Measurements from ENCODE around the gene MYO5A.
"Not testable (repeated sequence)": the region's sequence is repeated elsewhere in the genome, so short reads cannot be mapped to it uniquely, and the experiment has no call there.

MYO5A gene

DNA sequence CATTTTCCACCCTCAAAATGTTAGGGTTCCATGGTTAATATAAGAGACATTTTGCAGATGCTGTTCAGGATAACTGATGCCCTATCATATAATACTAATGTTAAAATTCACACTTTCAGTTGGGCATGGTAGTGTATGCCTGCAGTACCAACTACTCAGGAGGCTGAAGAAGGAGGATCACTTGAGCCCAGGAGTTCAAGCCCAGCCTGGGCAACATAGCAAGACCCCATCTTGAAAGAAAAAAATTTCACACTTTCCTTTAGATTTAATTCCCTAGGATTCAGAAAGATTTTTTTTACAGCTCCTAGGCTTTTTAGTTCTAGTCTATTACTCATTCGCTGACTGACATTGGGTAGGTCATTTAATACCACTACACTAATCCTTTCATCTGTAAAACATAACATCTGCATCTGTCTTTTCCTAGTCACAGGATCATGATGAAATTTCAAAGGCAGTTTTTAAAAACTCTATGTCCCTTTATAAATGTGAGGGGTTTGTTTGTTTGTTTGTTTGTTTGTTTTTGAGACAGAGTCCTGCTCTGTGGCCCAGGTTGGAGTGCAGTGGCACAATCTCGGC is 103.7 kb downstream of the MYO5A start:
- DNase-seq (ENCODE audit: insufficient read length, low spot score) (no peak), FAIRE-seq (no peak)

DNA sequence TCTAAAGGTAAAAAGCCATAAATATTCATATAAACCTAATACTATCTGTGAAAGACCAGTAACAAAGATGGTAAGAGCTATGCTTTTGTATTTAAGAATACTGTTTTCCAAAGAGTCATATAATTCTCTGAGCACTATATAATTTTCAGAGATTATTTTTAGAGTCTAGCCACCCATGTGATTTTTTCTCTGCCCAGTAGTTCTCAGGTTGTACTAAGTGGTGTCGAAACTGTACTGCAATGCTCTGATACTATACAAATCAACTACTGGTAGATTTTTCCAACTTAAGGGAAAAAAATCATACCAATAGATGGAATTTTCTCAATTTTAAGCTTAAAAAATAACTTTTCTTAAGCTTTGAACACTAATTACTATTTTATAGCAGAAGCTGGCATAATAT is 104.8 kb downstream of the MYO5A start:
- no peak for FAIRE-seq
- DNase-seq (ENCODE audit: insufficient read length, low spot score), result no peak

DNA sequence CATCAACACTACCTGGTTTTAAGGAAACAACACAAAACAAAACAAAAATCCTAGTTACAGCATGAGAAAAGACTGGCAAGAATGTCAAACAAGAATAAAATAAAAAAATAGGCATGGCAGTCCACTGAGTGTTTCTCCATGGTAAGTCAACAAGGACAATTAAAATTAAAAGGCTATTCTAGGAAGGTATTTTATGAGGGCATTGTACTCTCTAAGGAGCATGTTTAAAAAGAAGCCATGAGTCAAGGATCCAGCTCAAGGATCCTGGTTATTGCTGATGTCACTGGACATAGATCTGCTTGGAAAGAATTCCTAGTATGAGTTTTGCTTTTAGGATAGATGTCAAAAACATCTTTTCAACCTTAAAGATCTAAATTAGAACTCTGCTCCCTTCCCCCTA is 106.7 kb downstream of the MYO5A start:
- FAIRE-seq, result no peak
- no peak for DNase-seq (ENCODE audit: insufficient read length, low spot score)

DNA sequence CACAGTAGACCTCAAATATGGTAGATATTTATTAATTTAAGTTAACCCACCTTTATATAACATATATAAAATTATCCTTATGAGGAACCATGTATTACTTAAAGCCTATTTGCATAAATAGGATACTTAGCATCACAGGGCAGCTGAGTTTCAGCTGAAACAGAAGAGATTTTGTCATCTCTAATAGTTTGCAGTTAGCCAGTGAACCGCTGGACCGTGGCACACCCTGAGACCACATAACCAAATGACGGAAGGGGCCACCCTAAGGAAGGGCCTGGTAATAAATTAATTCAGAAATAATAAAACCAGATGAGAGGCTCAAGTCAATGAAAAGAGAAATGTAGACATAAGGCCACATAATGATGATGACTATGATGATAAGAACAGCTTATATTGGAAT is 107.7 kb downstream of the MYO5A start:
- DNase-seq (ENCODE audit: insufficient read length, low spot score), result no peak
- FAIRE-seq, result no peak

DNA sequence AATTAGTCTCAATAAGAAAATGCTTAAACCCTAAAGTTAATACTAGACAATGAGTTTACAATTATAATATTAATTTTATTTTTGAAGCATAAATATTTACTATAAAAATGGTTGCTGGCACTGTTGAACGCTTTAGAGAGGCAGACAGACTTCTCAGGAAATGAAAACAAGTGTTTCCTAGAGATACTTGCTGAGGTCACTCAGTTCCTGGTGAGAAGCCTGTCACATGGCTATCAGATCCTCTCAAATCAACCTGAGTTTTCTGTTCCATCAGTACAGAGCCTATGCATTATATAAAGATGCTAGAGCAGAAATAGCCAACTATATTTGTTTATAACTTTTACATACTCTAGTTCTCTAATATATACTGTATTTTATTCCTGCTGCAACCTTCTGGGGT is 109.2 kb downstream of the MYO5A start:
- no peak for DNase-seq (ENCODE audit: insufficient read length, low spot score)
- FAIRE-seq, result no peak

DNA sequence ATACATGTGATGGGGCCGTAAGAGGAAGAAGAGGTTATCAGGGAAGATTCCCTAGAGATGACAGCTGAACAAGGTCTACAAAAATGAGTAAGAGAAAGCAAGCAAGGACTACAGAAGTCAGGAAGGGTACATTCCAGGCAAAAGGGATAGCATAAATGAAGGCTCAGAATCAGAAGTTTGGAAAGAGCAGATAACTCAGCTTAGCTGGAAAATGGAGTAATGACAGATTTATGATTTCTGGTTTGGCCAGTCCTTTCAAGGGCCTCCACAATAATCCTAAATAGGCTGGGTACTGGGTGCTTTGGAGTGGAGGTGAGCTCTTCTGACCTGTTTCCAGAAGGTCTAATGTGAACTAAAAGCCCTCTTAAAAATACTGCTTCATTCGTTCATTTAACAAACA is 110.7 kb downstream of the MYO5A start:
- DNase-seq (ENCODE audit: insufficient read length, low spot score) (no peak), FAIRE-seq (no peak)

DNA sequence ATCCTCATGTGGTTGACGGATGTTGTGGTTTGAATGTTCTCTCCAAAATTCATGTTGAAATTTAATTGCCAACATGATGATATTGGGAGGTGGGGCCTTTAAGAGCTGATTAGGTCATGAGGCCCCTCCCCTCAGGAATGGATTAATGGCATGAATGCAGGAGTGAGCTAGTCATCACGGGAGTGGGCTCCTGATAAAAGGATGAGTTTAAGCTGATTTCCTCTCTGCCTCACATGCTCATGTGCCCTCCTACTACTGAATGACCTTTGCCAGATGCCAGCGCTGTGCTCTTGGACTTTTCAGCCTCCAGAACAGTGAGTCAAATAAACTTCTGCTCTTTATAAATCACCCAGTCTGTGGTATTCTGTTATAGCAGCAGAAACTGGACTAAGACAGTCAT is 111.2 kb downstream of the MYO5A start:
- FAIRE-seq (no peak), DNase-seq (ENCODE audit: insufficient read length, low spot score) (no peak)

DNA sequence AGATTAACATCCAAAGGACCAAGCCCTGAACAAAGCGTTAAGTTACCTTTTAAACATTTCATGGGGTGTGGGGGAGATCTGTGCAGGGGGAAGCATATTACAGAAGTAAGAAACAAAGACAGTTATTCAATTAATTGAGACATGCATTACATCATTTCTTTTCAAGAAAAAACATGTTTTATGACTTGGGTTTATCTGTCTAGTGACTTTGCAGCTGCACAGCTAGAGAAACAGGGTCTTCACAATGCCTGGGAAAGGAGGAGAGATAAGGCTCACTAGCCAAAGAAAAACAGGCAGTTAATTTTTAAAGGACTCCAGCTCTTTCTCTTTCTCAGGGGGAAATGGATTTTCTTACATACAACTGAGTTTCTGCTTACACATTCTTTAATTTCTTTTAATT is 112.1 kb downstream of the MYO5A start:
- not testable (repeated sequence) for DNase-seq (ENCODE audit: insufficient read length, low spot score); FAIRE-seq

DNA sequence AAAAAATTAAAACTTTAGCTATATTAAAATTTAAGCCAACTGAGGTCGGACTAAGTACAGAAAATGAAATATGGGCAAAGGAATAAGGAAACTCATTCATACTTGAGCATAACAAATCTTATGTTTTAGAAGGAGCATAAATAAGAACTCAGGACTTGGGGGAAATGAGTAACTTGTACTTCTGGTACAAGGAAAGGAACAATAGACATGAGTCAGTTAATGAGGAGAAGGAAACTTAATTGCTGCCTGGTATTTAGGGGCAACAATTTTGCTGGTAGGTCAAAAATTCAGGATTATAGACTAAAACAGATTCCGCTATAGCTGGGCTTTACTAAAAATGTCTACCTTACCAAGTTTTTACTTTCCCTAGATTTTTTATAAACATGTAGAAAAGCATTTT is 113.1 kb downstream of the MYO5A start:
- no peak for FAIRE-seq
- DNase-seq (ENCODE audit: insufficient read length, low spot score), result no peak

DNA sequence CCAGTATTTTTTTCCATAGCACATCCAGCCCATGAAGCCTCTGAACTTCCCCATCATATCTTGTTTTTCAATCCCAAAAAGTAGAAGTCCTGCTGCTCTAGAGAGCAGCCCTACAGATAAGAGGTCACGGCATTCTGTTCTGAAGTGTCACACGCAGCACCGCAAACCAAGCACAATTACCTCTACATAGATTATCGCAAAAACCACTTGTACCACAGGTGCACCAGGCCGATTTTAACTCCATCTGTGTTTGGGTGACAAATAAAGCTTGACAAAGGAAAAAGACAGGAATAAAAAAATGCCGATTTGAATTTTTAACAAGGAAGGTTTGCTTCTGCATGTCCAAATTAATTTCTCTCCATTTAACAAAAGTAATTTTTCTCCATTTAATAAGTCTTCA is 113.7 kb downstream of the MYO5A start:
- no peak for DNase-seq (ENCODE audit: insufficient read length, low spot score)
- no peak for FAIRE-seq

DNA sequence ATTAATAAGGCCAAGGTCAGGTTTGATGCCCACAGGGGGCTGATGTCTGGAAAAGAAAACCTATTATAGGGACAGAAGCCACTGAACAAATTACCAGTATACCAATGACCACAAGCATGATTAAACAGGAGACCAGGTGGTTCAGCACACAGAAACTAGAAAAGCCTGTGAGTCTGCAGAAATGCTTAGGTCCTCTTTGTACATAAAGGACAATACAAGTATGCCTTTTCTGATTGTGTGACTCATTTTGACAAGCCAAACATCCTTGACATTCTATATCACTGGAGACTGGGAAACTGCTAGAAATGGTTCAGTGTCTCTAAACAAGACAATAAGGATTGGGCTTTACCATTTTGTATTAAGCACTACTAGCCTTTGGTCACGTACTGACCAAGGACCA is 119.9 kb downstream of the MYO5A start:
- DNase-seq (ENCODE audit: insufficient read length, low spot score) (no peak), FAIRE-seq (no peak)

DNA sequence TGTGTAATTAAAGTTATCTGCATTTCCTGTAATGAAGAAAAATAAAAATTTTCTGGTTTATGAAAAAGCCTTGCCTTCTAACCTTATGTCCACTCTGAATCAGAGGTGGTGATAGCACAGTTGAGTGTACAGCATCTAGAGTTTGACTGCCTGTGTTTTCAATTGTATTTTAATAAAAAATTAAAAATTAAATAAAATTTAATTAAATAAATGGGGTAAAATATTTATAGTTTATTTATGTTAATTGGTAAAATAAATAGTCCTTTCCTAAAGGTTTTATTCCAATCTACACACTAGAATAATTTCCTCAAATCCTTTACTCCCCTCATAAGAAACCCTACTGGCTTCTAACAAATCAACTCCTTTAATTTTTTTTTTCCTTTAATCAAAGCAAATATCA is 121.3 kb downstream of the MYO5A start:
- DNase-seq (ENCODE audit: insufficient read length, low spot score) (no peak), FAIRE-seq (no peak)

DNA sequence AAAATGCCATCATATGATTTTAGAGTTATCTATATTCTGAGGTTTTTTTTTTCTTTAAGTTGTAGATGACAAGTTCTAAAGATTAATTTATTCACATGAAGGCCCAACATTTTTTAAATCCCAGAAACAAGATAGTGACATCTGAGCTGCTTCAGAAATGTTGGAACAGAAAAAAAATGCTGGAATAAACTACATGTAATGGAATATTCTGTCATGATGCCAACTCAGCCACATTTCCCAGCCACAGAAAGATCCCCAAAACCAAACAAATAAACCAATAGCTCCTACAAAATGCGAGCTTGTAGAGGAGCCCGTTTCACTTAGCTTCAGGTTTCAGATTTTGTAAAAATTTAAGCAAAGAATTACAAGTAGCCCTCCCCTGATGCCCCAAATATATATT is 122.1 kb downstream of the MYO5A start:
- DNase-seq (ENCODE audit: insufficient read length, low spot score), result no peak
- FAIRE-seq, result no peak

DNA sequence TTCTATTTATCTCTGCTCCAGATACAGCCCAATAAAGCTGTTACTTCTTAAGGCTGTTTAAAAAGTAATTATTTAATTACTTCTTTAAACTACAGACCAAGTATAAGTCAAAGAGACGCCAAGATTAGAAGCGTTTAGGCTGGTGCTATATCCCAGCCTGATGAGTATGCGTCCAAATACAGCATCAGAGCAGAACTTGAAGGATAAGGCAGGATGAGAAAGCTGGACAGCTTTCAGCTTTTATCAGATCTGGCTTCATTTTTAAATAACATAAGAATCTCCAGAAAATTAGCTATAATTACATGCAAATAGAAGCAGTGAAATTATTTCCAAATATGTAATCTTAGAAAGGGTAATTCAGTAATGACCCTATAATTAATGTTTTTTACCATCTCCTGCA is 122.8 kb downstream of the MYO5A start:
- FAIRE-seq (no peak), DNase-seq (ENCODE audit: insufficient read length, low spot score) (no peak)

DNA sequence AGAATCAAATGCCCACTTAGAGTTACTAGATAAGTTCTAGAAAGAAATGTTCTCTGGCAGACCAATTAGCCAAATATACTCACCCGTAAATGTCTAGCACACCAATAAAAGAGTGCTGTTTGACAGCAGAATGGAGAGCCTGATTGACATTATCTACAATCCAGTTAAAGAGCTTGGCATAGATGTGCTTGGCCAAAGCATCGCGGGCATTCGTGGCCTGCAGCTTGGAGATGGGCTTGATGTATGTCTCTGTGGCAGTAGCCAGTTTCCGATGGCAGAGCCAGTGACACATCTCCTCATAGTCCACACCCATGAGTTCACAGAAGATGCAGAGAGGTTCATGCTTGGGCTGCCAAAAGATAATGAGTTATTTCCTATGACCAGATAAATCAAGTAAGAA is 131.6 kb downstream of the MYO5A start:
- no peak for DNase-seq (ENCODE audit: insufficient read length, low spot score)
- no peak for FAIRE-seq

DNA sequence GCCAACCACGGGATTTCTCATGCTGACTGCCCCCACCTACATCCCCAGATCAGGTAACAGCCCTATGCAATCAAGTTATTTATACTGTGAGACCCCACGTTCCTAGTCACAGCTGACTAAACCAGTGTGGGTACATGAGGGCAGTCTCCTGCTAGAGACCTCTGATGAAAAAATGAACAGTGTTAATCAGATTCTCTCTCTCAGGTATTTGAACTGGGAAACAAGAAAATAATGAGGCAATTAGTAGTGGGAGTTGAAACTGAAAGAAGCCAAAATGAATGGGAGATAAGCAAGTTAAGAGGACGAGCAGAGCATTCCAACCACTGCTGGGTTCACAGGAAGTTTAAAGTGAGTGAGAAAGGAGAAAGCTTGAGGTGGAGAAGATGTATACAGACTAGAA is 134.6 kb downstream of the MYO5A start:
- DNase-seq (ENCODE audit: insufficient read length, low spot score), result no peak
- no peak for FAIRE-seq

DNA sequence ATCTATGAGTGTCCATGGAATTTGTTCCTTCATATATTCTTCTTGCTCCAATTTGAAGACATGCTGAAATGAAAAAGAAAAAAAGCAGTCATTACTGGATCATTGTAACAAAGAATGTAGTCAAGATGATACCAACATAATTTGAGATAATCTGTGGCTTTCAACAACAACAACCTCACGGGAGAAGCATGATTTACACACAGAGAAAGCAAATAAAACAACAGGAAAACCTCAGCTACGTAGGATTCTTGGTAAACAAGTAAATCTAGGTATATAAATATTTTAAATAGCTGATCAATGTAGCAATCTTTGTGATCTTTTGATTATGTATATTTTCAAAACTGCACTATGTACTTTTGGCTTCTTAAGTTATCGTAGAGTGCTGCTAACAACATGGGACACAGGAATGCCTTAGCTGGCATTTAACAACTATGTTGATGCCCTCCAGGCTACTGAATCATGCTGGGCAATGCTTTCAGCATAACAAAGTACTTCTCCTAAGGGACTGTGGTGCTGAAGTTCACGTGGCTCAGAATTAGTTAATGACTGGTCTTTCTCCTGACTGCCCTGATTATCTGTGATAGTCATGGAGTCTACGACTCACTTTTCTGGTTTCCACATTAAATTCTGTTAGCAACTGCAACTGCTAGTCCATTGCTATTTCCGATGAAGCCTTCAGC is 136.5 kb downstream of the MYO5A start:
- no peak for FAIRE-seq
- peak; percentile 39 for DNase-seq (ENCODE audit: insufficient read length, low spot score)

DNA sequence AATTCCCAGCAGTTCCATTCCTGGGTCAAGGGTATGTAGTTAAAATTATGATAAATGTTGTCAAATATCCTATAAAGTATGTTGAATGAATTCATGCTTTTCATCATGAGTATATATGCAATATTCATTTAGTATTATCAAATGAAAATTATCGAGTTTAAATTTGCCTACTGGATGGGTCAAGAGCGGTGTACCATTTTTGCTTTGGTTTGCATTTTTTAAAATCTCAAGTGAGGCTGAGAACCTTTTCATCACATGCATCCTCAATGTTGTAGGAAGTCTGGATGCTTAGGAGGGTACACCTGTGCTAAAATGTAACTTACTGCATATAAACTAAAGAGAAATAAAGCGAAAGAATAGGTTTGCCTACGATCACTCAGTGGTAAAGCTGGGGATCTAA is 137.6 kb downstream of the MYO5A start:
- no peak for FAIRE-seq
- DNase-seq (ENCODE audit: insufficient read length, low spot score), result no peak

DNA sequence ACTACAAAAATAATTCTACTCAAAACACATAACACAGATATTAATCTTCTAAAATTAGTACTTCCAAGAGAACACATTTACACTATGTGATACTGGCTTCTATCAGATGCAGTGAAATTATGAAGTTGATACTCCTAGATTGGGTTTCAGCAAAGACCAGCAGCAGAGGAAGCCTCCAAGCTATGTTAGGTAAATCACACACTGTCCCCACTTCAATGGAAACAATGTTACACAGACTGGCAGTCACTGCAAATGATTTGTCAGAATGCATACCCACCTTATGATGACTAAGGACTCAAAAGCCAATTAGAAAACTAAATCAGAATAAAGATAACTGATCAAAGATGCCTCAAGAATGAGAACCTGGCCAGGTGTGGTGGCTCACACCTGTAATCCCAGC is 143.0 kb downstream of the MYO5A start:
- FAIRE-seq (no peak), DNase-seq (ENCODE audit: insufficient read length, low spot score) (no peak)

DNA sequence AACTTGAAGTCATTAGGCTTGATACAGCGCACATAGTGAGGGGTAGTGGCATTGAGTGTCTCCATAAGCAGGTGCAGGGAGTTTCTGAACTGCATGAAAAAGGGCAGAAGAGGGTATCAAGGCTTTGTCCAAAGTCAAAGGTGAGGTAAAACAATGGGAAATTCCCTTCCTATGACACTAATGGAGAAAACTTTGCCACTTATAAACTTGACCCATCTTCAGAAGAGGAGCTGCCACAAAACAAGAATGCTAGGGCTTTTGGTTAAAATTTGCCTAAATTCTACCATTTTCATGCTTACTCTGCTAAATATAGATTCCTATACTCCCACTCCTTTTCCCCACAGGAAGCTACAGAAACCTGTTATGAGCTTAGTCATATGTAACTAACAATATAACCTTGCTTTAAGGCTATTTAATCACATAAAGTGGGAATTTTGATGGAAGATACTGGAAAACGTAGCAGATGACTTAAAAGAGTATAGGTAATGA is 145.5 kb downstream of the MYO5A start:
- FAIRE-seq (no peak), DNase-seq (ENCODE audit: insufficient read length, low spot score) (no peak)

DNA sequence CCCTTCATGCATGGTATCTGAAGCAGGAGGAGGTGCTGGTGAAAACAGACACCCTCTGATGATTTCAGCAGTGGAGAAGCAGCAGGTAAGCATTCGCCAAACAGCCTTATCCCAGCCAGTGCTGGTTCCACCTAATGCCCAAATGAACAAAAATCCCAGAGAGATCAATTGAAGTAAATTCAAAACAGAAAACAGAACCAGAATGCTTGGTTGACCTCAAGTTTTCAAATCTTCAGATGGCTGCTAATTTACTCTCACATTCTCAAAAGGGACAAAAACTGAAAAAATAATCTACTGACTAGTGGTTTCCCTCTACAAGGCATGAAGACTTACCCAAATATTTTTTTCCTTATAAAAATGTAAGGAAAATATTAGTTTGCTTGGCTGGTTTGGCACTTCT is 146.0 kb downstream of the MYO5A start:
- DNase-seq (ENCODE audit: insufficient read length, low spot score) (no peak), FAIRE-seq (no peak)

DNA sequence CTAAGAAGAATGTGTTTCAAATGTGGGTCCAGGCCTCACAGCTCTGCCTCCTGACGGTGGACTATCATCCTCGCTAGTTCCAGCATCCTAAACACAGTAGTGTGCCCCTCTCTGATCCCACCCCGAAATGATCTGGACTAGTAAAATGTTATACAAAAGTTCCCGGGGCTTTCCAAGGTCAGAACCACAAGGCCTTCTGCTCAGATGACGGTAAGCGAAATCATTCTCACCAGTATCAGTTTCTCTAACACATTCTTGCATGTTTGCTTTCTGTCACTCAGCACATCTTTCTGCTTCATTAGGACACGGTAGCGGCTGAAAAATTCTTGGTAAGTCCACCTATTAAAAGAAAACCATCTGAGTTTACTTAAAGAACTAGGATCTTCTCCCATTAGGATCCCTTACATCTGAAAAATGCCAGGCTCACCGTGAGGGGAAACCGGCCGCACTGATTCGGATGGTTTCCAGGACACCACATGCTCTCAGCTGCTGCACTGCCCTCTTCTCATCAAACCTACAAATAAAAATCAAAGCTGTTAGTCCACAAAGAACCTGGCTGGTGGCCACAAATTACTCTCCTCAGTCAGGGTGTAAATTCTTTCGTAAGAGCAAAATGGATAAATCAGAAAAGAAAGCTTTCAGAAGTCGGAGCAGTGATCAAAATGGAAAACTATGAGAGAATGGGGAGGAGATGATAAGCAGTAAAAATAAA is 149.1 kb downstream of the MYO5A start:
- no peak for DNase-seq (ENCODE audit: insufficient read length, low spot score)
- FAIRE-seq, result no peak

Measured in HTR-8/SVneo (cell line).